ENCODE data around the gene SOCS7.
A peak's percentile ranks its signal among the peaks of the same experiment; 100 is the strongest.

The SOCS7 gene

DNA sequence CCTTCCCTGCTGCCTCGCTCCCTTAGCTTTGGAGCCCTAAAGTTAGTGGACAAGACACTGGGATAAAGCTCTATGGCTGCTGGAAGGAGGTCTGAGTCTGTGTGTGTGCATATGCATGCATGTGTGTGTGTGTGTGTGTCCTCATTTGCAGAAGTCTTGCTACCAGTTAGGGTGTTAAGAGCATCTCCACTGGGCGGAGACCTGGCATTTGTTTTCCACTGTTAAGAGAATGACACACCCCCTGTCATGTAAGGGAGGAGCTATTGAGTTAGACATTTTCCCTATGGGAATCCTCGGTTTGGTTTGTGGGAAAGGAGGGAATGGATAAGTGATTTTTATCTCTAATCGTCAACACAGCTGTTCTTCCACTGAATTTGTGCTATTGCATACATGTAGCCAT is 51.8 kb downstream of the SOCS7 start:
- no peak overlapping the region for H3K9ac ChIP-seq (ENCODE audit: insufficient read length, low read depth)
- TF ChIP-seq ZNF274 (IDR thresholded peaks at IDR 0.05; ENCODE audit: low read depth, low read length) (no peak), YY1 (IDR thresholded peaks at IDR 0.05; ENCODE audit: insufficient read depth, insufficient read length) (no peak), SUZ12 (IDR thresholded peaks at IDR 0.05; ENCODE audit: extremely low read depth, insufficient read depth, insufficient read length) (no peak)
- peaks cover 36% of the 10 kb centered on the region for H3K36me3 ChIP-seq (ENCODE audit: insufficient read depth, insufficient read length, low read length)
- H3K4me1 ChIP-seq (ENCODE audit: insufficient read depth, insufficient read length), result peaks cover 11% of the 10 kb centered on the region
- no peaks in the 10 kb centered on the region for H3K9me3 ChIP-seq (ENCODE audit: insufficient read depth, low read length)
- no peak overlapping the region for H3K4me3 ChIP-seq (ENCODE audit: insufficient read length, low read depth)
- no peak for DNase-seq (ENCODE audit: low read depth, low spot score)
- H3K27me3 ChIP-seq (ENCODE audit: insufficient read depth, insufficient read length), result no peaks in the 10 kb centered on the region

DNA sequence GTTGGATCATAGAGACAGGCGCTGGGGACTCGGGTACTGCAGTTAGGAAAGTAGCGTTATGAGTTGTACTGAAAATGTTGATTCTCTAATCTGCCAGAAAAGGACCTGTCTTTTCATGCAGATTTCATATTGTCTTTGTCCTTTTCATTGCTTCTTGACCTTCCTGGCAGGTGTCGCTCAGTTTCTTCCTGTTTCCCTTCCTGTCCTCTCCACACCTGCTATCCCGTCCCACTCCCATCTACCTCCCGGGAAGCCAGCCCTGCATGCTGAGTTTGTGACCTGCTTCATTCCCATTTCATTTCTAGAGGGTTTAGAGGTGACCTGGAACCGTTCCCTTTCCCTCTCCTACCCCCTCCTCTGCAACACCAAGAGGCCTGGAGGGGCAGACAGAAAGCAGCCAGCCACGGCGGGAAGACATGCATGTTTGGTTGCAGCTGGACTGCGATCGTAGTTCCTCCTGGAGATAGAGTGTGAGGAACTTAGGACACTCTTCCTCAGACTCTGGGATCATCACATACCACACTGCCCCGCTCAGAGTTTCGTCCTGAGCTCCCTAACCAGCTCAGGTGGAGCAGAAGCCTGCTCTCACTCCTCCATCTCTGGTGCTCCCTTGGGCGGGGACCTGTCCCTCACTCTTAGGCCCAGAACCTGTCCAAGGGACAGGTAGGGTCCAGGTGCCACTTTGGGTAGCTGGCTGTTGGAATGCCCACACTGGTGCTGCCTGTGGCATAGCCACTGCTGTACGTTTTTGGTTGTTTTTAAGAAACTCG is 52.7 kb downstream of the SOCS7 start:
- H3K4me3 ChIP-seq (ENCODE audit: insufficient read length, low read depth), result no peak overlapping the region
- no peaks in the 10 kb centered on the region for H3K27me3 ChIP-seq (ENCODE audit: insufficient read depth, insufficient read length)
- TF ChIP-seq ZNF274 (IDR thresholded peaks at IDR 0.05; ENCODE audit: low read depth, low read length) (no peak), YY1 (IDR thresholded peaks at IDR 0.05; ENCODE audit: insufficient read depth, insufficient read length) (no peak), SUZ12 (IDR thresholded peaks at IDR 0.05; ENCODE audit: extremely low read depth, insufficient read depth, insufficient read length) (no peak)
- H3K9me3 ChIP-seq (ENCODE audit: insufficient read depth, low read length), result no peaks in the 10 kb centered on the region; the same call in 1 of the 2 replicates
- DNase-seq (ENCODE audit: low read depth, low spot score), result no peak
- peaks cover 11% of the 10 kb centered on the region for H3K4me1 ChIP-seq (ENCODE audit: insufficient read depth, insufficient read length)
- H3K36me3 ChIP-seq (ENCODE audit: insufficient read depth, insufficient read length, low read length), result peaks cover 32% of the 10 kb centered on the region
- H3K9ac ChIP-seq (ENCODE audit: insufficient read length, low read depth), result no peak overlapping the region

DNA sequence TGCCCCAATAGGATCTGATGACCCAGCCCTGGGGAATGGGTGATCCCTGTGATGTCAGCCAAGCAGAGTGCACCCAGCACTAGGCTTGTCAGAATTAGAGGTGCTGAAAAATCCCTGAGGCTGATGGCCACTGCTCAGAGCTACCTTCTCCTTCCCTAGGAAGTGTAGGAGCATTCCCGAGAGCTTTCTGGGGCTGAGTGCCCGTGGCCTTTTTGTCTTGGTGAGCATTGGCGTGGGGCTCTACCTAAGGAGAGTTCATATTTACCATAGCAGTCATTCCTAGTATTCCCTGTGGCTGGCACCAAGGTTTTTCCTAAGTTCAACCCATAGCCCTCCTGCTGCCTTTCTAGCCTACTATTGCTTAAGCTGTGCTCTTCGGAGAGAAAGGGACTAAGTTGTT is 54.0 kb downstream of the SOCS7 start:
- no peak for DNase-seq (ENCODE audit: low read depth, low spot score)
- Histone ChIP-seq H3K4me1 (ENCODE audit: insufficient read depth, insufficient read length) (peaks cover 11% of the 10 kb centered on the region), H3K27me3 (ENCODE audit: insufficient read depth, insufficient read length) (no peaks in the 10 kb centered on the region), H3K9me3 (ENCODE audit: insufficient read depth, low read length) (no peaks in the 10 kb centered on the region; the same call in 1 of the 2 replicates), H3K4me3 (ENCODE audit: insufficient read length, low read depth) (no peak overlapping the region), H3K36me3 (ENCODE audit: insufficient read depth, insufficient read length, low read length) (peaks cover 19% of the 10 kb centered on the region), H3K9ac (ENCODE audit: insufficient read length, low read depth) (no peak overlapping the region)
- TF ChIP-seq ZNF274 (IDR thresholded peaks at IDR 0.05; ENCODE audit: low read depth, low read length) (no peak), YY1 (IDR thresholded peaks at IDR 0.05; ENCODE audit: insufficient read depth, insufficient read length) (no peak), SUZ12 (IDR thresholded peaks at IDR 0.05; ENCODE audit: extremely low read depth, insufficient read depth, insufficient read length) (no peak)

DNA sequence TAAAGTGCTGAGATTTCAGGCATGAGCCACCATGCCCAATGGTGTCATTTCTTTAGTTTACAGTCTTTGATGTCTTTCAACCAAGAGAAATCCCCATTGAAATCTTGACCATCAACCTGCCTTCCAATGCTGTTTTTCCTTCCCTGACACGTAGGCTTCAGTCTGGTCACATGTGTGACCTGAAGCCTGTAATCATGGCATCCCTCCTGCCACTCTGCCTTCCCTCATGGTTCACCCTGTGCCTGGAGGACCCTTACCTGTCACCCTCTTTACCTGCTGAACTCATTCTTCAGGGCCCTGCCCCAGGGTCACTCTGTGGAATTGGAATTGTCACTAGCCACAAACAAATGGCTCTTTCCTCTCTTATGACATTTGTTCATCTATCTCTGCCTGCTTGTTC is 58.6 kb downstream of the SOCS7 start:
- no peak for TF ChIP-seq YY1 (IDR thresholded peaks at IDR 0.05; ENCODE audit: insufficient read depth, insufficient read length)
- no peak for TF ChIP-seq ZNF274 (IDR thresholded peaks at IDR 0.05; ENCODE audit: low read depth, low read length)
- no peak for TF ChIP-seq SUZ12 (IDR thresholded peaks at IDR 0.05; ENCODE audit: extremely low read depth, insufficient read depth, insufficient read length)
- H3K27me3 ChIP-seq (ENCODE audit: insufficient read depth, insufficient read length), result no peaks in the 10 kb centered on the region
- H3K36me3 ChIP-seq (ENCODE audit: insufficient read depth, insufficient read length, low read length), result no peaks in the 10 kb centered on the region
- peaks cover under 1% of the 10 kb centered on the region for H3K4me1 ChIP-seq (ENCODE audit: insufficient read depth, insufficient read length)
- no peak overlapping the region for H3K9ac ChIP-seq (ENCODE audit: insufficient read length, low read depth)
- DNase-seq (ENCODE audit: low read depth, low spot score), result no peak
- no peak overlapping the region for H3K4me3 ChIP-seq (ENCODE audit: insufficient read length, low read depth)
- H3K9me3 ChIP-seq (ENCODE audit: insufficient read depth, low read length), result no peaks in the 10 kb centered on the region; the same call in 1 of the 2 replicates

DNA sequence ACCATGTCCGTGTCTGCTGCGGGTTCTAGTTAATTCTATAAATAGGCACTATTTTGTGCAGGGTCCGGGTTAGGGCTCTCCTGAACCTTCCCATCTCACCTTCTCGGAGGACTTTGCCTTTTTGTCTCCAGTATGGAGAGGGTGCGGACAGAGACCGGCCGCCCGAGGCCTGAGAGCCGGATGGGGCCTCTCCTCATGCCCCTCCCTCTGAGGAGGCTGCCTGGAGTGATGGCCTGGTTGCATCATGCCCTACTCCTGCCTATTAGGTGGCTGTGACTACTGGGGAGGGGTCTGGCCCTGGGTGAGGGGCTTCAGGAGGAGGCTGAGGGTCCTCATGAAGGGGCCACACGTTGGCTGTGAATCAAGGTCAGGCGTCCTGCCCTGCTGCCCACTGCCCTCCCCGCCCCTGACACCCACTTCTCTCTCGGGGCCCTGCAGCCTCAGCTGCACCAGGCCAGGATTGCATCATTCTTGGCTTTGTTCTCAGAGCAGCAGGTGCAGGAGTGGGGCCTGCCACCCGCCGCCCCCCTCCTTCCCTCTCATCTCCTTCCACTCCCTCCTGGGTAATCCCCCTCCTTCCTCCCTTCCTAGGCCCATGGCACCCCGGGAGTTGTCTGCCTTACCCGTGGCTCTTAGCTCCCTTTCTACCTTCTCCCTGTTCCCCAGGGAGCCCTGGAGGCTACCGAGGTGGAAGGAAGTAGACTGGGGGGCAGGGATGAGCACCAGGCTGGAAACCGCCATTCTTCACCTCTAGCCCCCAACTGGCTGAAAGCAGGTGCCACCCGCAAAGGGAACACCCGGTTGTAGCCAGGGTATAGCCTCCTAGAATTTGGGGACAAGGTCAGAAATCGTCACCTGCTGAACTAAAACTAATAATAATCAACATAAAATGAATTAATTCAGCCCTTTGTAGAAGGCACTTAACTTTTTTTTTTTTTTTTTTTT is 63.9 kb downstream of the SOCS7 start:
- Histone ChIP-seq H3K9me3 (ENCODE audit: insufficient read depth, low read length) (no peaks in the 10 kb centered on the region), H3K4me3 (ENCODE audit: insufficient read length, low read depth) (peak overlapping the region; percentile 41), H3K4me1 (ENCODE audit: insufficient read depth, insufficient read length) (peaks cover 31% of the 10 kb centered on the region), H3K9ac (ENCODE audit: insufficient read length, low read depth) (peak overlapping the region; percentile 87), H3K36me3 (ENCODE audit: insufficient read depth, insufficient read length, low read length) (no peaks in the 10 kb centered on the region), H3K27me3 (ENCODE audit: insufficient read depth, insufficient read length) (peaks cover 38% of the 10 kb centered on the region)
- DNase-seq (ENCODE audit: low read depth, low spot score), result no peak
- no peak for TF ChIP-seq YY1 (IDR thresholded peaks at IDR 0.05; ENCODE audit: insufficient read depth, insufficient read length)
- TF ChIP-seq SUZ12 (IDR thresholded peaks at IDR 0.05; ENCODE audit: extremely low read depth, insufficient read depth, insufficient read length), result no peak
- no peak for TF ChIP-seq ZNF274 (IDR thresholded peaks at IDR 0.05; ENCODE audit: low read depth, low read length)

DNA sequence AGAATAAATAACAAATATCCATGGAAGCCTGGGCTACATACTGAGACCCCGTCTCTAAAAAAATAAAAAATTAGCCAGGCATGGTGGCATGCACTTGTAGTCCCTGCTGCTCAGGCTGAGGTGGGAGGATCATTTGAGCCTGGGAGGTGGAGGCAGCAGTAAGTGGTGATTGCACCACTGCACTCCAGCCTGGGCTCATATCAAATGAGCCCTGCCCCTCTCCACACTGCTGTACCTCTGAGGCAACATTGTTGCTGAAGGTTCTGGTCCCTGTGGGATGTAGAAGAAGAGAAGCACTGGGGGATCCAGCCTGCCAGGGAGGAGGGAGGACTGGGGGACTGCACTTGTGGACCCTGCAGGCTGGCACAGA is 65.2 kb downstream of the SOCS7 start:
- Histone ChIP-seq H3K27me3 (ENCODE audit: insufficient read depth, insufficient read length) (peaks cover 40% of the 10 kb centered on the region), H3K4me3 (ENCODE audit: insufficient read length, low read depth) (no peak overlapping the region), H3K9ac (ENCODE audit: insufficient read length, low read depth) (no peak overlapping the region), H3K9me3 (ENCODE audit: insufficient read depth, low read length) (no peaks in the 10 kb centered on the region), H3K36me3 (ENCODE audit: insufficient read depth, insufficient read length, low read length) (no peaks in the 10 kb centered on the region), H3K4me1 (ENCODE audit: insufficient read depth, insufficient read length) (peaks cover 31% of the 10 kb centered on the region)
- no peak for TF ChIP-seq SUZ12 (IDR thresholded peaks at IDR 0.05; ENCODE audit: extremely low read depth, insufficient read depth, insufficient read length)
- no peak for TF ChIP-seq ZNF274 (IDR thresholded peaks at IDR 0.05; ENCODE audit: low read depth, low read length)
- TF ChIP-seq YY1 (IDR thresholded peaks at IDR 0.05; ENCODE audit: insufficient read depth, insufficient read length), result no peak
- no peak for DNase-seq (ENCODE audit: low read depth, low spot score)

Data from NT2/D1 (cell line).